ENCODE results near the gene JAKMIP2. TPM values are rescaled to one million over a fixed set of nuclear protein-coding genes. Genes with fewer than 3 reads are reported as not detected.

JAKMIP2 gene
- total and polyA plus RNA-seq, 10 of the 15 experiments (the other 5 are each of a cell fraction or from before 2014, with no cell fraction given) = 0.51 to 1.8 (median 0.89) TPM

DNA sequence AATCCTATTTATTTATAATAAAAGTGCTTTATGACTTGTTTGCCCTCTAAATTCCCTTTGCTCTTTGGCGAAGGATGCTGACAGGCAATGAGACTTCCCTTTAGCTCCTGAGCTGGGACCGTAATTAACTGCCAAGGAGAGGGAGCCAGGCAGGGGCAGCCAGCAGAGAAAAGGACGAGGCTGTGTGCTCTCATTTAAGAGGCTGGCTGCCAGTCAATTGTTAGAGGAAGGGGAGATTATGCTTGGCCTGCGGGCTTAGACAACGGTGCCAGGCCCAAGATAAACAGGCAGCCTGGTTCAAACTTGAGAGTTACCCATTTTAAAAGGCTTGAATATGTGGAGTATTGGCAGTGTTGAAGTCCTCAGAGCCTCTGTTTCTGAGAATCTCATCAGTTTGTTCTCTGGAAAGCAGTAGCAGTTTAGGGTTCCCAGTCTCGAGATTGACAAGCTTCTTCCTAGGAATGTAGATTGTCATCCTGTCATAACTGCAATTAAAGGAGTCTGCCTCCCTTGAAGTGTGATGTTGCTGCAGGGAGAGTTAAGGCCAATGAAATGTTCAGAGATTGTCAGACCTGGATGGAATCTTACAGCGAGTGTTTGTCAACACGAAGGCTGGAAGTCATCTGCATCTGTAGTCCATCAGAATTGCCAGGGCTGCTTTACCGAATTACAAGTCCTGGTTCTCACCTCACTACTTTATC lies 113.2 kb downstream of the JAKMIP2 start:
- Histone ChIP-seq H3K9me3 (replicated peaks; ENCODE audit: control insufficient read depth, insufficient read depth, low read length) (no peaks in the 10 kb centered on the region), H3K9ac (ENCODE audit: control insufficient read depth, insufficient read depth, low read length) (no peak overlapping the region), H3K27me3 (replicated peaks in 1 of 2; ENCODE audit: control insufficient read depth in 2 of 2, insufficient read depth in 2 of 2, low read length in 1 of 2) (no peaks in the 10 kb centered on the region), H2AFZ (ENCODE audit: control insufficient read depth, low read depth, low read length) (no peak overlapping the region), H3K27ac (ENCODE audit: control insufficient read depth, insufficient read depth) (no peak overlapping the region), H4K20me1 (ENCODE audit: control insufficient read depth, insufficient read depth) (no peaks in the 10 kb centered on the region), H3K4me2 (ENCODE audit: control insufficient read depth, insufficient read depth) (no peak overlapping the region), H3K79me2 (ENCODE audit: control insufficient read depth, insufficient read depth, low read length) (no peaks in the 10 kb centered on the region), H3K36me3 (ENCODE audit: control insufficient read depth in 2 of 2, insufficient read depth in 2 of 2, low read length in 1 of 2) (no peaks in the 10 kb centered on the region), H3K4me1 (ENCODE audit: control insufficient read depth, insufficient read depth, low read length) (no peaks in the 10 kb centered on the region), H3K4me3 (no peak overlapping the region)
- TF ChIP-seq HCFC1 (IDR thresholded peaks at IDR 0.05; ENCODE audit: low read length) = no peak
- no peak for TF ChIP-seq EED (IDR thresholded peaks at IDR 0.05; ENCODE audit: low read depth)
- no peak for TF ChIP-seq PBX3 (IDR thresholded peaks at IDR 0.05; ENCODE audit: insufficient replicate concordance, low read depth, low read length)
- no peak for TF ChIP-seq RELA (IDR thresholded peaks at IDR 0.05; ENCODE audit: borderline replicate concordance, partially characterized antibody)
- no peak for TF ChIP-seq WRNIP1 (IDR thresholded peaks at IDR 0.05; ENCODE audit: borderline replicate concordance, low read depth, low read length)
- no peak for TF ChIP-seq YBX1 (IDR thresholded peaks at IDR 0.05)
- TF ChIP-seq KAT2A (conservative IDR thresholded peaks at IDR 0.05; ENCODE audit: control insufficient read depth, low read depth, low read length) = no peak
- TF ChIP-seq SMAD5 (IDR thresholded peaks at IDR 0.05; ENCODE audit: low read depth) = no peak
- TF ChIP-seq DPF2 (IDR thresholded peaks at IDR 0.05) = no peak
- TF ChIP-seq ZSCAN29 (IDR thresholded peaks at IDR 0.05) = no peak
- TF ChIP-seq POLR2AphosphoS2 (IDR thresholded peaks at IDR 0.05; ENCODE audit: low read depth, low read length) = no peak
- TF ChIP-seq ZZZ3 (IDR thresholded peaks at IDR 0.05; ENCODE audit: control insufficient read depth, insufficient read length, low read depth) = no peak
- no peak for TF ChIP-seq GABPA (IDR thresholded peaks at IDR 0.05; ENCODE audit: low read depth)
- ChIA-PET RAD21 (ENCODE audit: unreplicated experiment) (no interaction called here), POLR2A (no interaction called here), SMC1A (ENCODE audit: uncharacterized antibody, unreplicated experiment) (no interaction called here), CTCF (no interaction called here)
- 48% methylated on average over 9 of the region's 9 CpGs for WGBS (ENCODE audit: insufficient coverage, insufficient replicate concordance, low lambda C conversion rate, missing lambda C conversion rate)
- no peak for FAIRE-seq
- intact Hi-C loops (cut with micrococcal nuclease; ENCODE audit: unreplicated experiment) (no loop called here), in situ Hi-C loops (cut with MboI) (no loop called here)
- no TSS peak for BruUV-seq (replicated peaks)
- ATAC-seq = no peak
- no peak for DNase-seq (ENCODE audit: low read depth, low spot score)

Measured in GM12878 (cell line).